Lower lobe of right lung (tissue), 2 donors: ENCODE data around the gene AMMECR1. TPM values are rescaled to one million over a fixed set of nuclear protein-coding genes. Genes with fewer than 3 reads are reported as not detected.
"Not testable (repeated sequence)": the region's sequence is repeated elsewhere in the genome, so short reads cannot be mapped to it uniquely, and the experiment has no call there.

Experiments used
- ATAC-seq, 2 donors: fragments of 200-7000 bp; cut with Tn5 transposase; one replicate each; pipeline ENCODE4 v1.9.1; 2020 to 2022; ENCODE audit warnings: mild to moderate bottlenecking in 2 of 2, moderate library complexity in 2 of 2
- DNase-seq: peaks from one replicate; pipeline ENCODE4 v3.0.0-alpha.2; 2020
- H3K27ac ChIP-seq: fragments of 200-600 bp; one replicate; pipeline ENCODE4 v1.8.0; 2022
- H3K27me3 ChIP-seq: fragments of 200-600 bp; one replicate; pipeline ENCODE4 v1.8.0; 2022; ENCODE audit warnings: low read depth
- H3K36me3 ChIP-seq: fragments of 200-600 bp; one replicate; pipeline ENCODE4 v1.8.0; 2022; ENCODE audit warnings: mild to moderate bottlenecking
- H3K4me1 ChIP-seq: fragments of 200-600 bp; one replicate; pipeline ENCODE4 v1.8.0; 2022
- H3K4me3 ChIP-seq: fragments of 200-600 bp; one replicate; pipeline ENCODE4 v1.8.0; 2022; ENCODE audit warnings: mild to moderate bottlenecking
- H3K9me3 ChIP-seq: fragments of 200-600 bp; one replicate; pipeline ENCODE4 v1.8.0; 2022
- intact Hi-C: fragments of 100-400 bp; cut with DNase I; formaldehyde crosslinking; loops from one replicate; pipeline ENCODE4 v1.11.0; 2022
- total RNA-seq: library from RNA; stranded (reverse); fragmentation: NEBNext Ultra II Directional; extraction: Animal tissue kit (Norgen Biotek cat#: 25700); gene quantifications from one replicate; pipeline ENCODE4 v1.2.1, GENCODE V29; 2021
- TF ChIP-seq, protein P1 (sequence below): fragments of 200-600 bp; IDR thresholded peaks from one replicate; pipeline ENCODE4 v1.8.0; 2022; ENCODE audit warnings: antibody characterized with exemption, mild to moderate bottlenecking
- donor health status: DM: no; HTN: yes; CAD: no; lungs with severe emphysema.

AMMECR1 gene
- total RNA-seq, 1 donor from 2014 or later: 6.5 TPM

DNA sequence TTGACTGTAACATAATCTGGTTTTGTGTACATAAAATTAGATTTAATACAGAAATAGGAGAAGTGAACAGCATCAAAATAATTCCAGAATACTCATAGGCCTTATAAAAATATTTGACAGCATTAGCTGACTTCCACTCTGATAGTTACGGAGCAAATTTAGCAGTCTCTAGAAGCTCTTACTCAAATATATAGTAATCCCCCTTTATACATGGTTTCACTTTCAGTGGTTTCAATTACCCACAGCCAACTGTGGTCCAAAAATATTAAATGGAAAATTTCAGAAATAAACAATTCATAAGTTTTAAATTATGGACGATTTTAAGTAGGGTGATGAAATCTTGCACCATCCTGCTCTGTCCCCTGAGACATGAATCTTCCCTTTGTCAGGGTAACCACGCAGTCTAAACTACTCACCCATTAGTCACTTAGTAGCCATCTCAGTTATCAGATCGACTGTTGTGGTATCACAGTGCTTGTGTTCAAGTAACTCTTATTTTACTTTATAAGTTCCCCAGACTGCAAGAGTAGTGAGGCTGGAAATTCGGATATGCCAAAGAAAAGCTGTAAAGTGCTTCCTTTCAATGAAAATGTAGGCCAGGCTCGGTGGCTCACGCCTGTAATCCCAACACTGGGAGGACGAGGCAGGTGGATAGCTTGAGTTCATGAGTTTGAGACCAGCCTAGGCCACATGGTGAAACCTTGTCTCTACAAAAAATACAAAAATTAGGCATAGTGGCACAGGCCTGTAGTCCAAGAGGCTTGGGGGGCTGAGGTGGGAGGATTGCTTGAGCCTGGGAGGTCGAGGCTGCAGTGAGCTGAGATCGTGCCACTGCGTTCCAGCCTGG, 23.5 kb upstream of the AMMECR1 start:
- Histone ChIP-seq H3K27ac (no peak overlapping the region), H3K27me3 (no peaks in the 10 kb centered on the region), H3K9me3 (no peaks in the 10 kb centered on the region), H3K36me3 (no peaks in the 10 kb centered on the region), H3K4me3 (no peak overlapping the region), H3K4me1 (no peaks in the 10 kb centered on the region)
- TF ChIP-seq, protein P1, sequence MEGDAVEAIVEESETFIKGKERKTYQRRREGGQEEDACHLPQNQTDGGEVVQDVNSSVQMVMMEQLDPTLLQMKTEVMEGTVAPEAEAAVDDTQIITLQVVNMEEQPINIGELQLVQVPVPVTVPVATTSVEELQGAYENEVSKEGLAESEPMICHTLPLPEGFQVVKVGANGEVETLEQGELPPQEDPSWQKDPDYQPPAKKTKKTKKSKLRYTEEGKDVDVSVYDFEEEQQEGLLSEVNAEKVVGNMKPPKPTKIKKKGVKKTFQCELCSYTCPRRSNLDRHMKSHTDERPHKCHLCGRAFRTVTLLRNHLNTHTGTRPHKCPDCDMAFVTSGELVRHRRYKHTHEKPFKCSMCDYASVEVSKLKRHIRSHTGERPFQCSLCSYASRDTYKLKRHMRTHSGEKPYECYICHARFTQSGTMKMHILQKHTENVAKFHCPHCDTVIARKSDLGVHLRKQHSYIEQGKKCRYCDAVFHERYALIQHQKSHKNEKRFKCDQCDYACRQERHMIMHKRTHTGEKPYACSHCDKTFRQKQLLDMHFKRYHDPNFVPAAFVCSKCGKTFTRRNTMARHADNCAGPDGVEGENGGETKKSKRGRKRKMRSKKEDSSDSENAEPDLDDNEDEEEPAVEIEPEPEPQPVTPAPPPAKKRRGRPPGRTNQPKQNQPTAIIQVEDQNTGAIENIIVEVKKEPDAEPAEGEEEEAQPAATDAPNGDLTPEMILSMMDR: no peak
- DNase-seq: no peak
- intact Hi-C loops: no loop called here
- ATAC-seq: no peak

- TF ChIP-seq, protein P1: no peak
- intact Hi-C loops: no loop called here
- no peaks in the 10 kb centered on the region for H3K9me3 ChIP-seq
- no peaks in the 10 kb centered on the region for H3K4me1 ChIP-seq
- ATAC-seq: peak in 1 of 2 donors; percentile 39
- no peaks in the 10 kb centered on the region for H3K27me3 ChIP-seq
- no peak for DNase-seq
- H3K36me3 ChIP-seq: no peaks in the 10 kb centered on the region
- H3K4me3 ChIP-seq: no peak overlapping the region
- H3K27ac ChIP-seq: no peak overlapping the region
Measured at GRCh38 chrX:110338935-110339334, 21.1 kb upstream of the AMMECR1 start.

GRCh38 chrX:110333458-110333857, 15.6 kb upstream of the AMMECR1 start:
- H3K4me3 ChIP-seq, H3K4me1 ChIP-seq, intact Hi-C loops, DNase-seq, H3K27me3 ChIP-seq, H3K9me3 ChIP-seq, H3K36me3 ChIP-seq, H3K27ac ChIP-seq, ATAC-seq: not testable (repeated sequence)

DNA sequence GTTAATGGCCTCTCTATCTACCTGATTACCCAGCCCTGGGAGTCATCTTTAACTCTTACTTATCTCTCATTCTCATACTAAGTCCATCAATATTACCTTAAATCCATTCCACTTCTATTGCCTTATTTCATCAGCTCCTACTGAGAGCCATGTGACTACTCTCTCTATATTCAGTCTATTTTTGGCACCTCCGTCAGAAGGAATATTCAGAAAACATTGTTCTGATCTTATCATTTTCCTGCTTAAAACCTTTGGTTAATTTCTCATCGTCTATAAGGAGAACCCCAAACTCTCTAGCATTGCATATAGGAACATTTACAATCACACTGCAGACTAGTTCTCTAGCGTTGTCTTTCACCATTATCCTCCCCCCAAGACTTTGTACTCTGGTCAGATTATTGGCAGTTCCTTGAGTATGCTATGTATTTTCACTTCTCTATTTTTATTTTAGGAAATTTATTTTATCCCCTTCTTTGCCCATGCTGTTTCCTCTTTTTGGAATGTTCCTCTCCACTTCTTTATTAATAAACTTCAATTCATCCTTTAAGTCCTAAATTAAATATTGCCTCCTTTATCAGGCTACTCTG, 13.7 kb upstream of the AMMECR1 start:
- no peak overlapping the region for H3K27ac ChIP-seq
- no peaks in the 10 kb centered on the region for H3K4me1 ChIP-seq
- DNase-seq (no peak), ATAC-seq (no peak)
- no peaks in the 10 kb centered on the region for H3K27me3 ChIP-seq
- H3K9me3 ChIP-seq: no peaks in the 10 kb centered on the region
- TF ChIP-seq, protein P1: no peak
- H3K36me3 ChIP-seq: no peaks in the 10 kb centered on the region
- intact Hi-C loops: no loop called here
- no peak overlapping the region for H3K4me3 ChIP-seq

DNA sequence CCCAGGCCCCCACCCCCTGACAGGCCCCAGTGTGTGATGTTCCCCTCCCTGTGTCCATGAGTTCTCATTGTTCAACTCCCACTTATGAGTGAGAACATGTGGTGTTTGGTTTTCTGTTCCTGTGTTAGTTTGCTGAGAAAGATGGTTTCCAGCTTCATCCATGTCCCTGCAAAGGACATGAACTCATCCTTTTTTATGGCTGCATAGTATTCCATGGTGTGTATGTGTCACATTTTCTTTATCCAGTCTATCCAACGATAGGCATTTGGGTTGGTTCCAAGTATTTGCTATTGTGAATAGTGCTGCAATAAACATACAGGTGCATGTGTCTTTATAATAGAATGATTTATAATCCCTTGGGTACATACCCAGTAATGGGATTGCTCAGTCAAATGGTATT, 10.7 kb upstream of the AMMECR1 start:
- DNase-seq, H3K4me3 ChIP-seq, H3K36me3 ChIP-seq, intact Hi-C loops, H3K9me3 ChIP-seq, ATAC-seq, H3K27me3 ChIP-seq, H3K4me1 ChIP-seq, H3K27ac ChIP-seq: not testable (repeated sequence)

DNA sequence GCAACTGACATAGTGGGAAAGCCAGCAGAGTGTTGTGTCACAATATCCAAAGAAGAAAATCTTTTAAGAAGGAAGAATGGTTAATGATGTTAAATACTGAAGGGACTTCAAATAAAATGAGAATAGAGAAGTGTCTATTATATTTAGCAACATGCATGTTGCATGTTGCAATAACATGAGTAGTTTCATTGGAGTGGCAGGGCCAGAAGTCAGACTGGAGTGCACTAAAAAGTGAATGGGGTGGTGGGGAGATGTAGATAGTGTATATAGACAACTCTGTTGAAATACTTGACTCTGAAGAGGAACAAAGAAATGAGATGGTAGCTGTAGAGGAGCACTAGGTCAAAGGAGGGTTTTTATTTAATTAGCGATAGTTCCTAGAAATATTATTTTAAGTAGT, 9.5 kb upstream of the AMMECR1 start:
- intact Hi-C loops: no loop called here
- no peak for ATAC-seq
- no peak for DNase-seq
- H3K27me3 ChIP-seq: no peaks in the 10 kb centered on the region
- H3K9me3 ChIP-seq: no peaks in the 10 kb centered on the region
- H3K36me3 ChIP-seq: no peaks in the 10 kb centered on the region
- no peak overlapping the region for H3K4me3 ChIP-seq
- TF ChIP-seq, protein P1: no peak
- H3K27ac ChIP-seq: no peak overlapping the region
- H3K4me1 ChIP-seq: no peaks in the 10 kb centered on the region
